Mesenchymal stem cell (in vitro differentiated cells and primary cell): ENCODE results near the gene PLSCR4.

ENCODE experiments used
- DNase-seq: peaks from one replicate; pipeline ENCODE4 v3.0.0-alpha.2; 2013
- H2AFZ ChIP-seq: one replicate; pipeline ENCODE4 v1.6.1; 2013; ENCODE audit warnings: low read depth, mild to moderate bottlenecking, control low read depth, inconsistent platforms, low read length, moderate library complexity
- H2AK5ac ChIP-seq: 2 replicates; pipeline ENCODE4 v1.6.1; 2013; ENCODE audit warnings: low read length, moderate library complexity, mild to moderate bottlenecking, inconsistent platforms; ENCODE audit not compliant: severe bottlenecking
- H2BK120ac ChIP-seq: one replicate; pipeline ENCODE4 v1.6.1; 2013; ENCODE audit warnings: low read depth, mild to moderate bottlenecking, inconsistent platforms, low read length, moderate library complexity
- H2BK12ac ChIP-seq, 2 experiments: one replicate each; pipeline ENCODE4 v1.6.1; 2013; ENCODE audit warnings: inconsistent platforms in 2 of 2, low read length in 2 of 2, mild to moderate bottlenecking in 2 of 2, moderate library complexity in 2 of 2, control low read depth in 1 of 2
- H2BK15ac ChIP-seq: one replicate; pipeline ENCODE4 v1.6.1; 2013; ENCODE audit warnings: mild to moderate bottlenecking, low read depth, inconsistent platforms; ENCODE audit not compliant: poor library complexity, severe bottlenecking
- H2BK5ac ChIP-seq: 2 replicates; pipeline ENCODE4 v1.6.1; 2013; ENCODE audit warnings: low read depth, mild to moderate bottlenecking, low read length, control low read depth, inconsistent platforms; ENCODE audit not compliant: poor library complexity, severe bottlenecking
- H3K14ac ChIP-seq, 2 experiments: one replicate each; pipeline ENCODE4 v1.6.1; 2013; ENCODE audit warnings: inconsistent platforms in 2 of 2, low read length in 2 of 2, control low read depth in 1 of 2, mild to moderate bottlenecking in 1 of 2, moderate library complexity in 1 of 2
- H3K18ac ChIP-seq, 2 experiments: one replicate each; pipeline ENCODE4 v1.6.1; 2013; ENCODE audit warnings: inconsistent platforms in 2 of 2, low read length in 2 of 2, control low read depth in 1 of 2, low read depth in 1 of 2, mild to moderate bottlenecking in 1 of 2
- H3K23ac ChIP-seq, 2 experiments: one replicate each; pipeline ENCODE4 v1.6.1; 2013; ENCODE audit warnings: inconsistent platforms in 2 of 2, low read length in 2 of 2, mild to moderate bottlenecking in 2 of 2, moderate library complexity in 2 of 2, control low read depth in 1 of 2
- H3K27ac ChIP-seq: 2 replicates; pipeline ENCODE4 v1.5.1; 2013; ENCODE audit warnings: mild to moderate bottlenecking, moderate library complexity, low read length, control low read depth, inconsistent platforms; ENCODE audit not compliant: poor library complexity, severe bottlenecking
- H3K27me3 ChIP-seq, 2 experiments: 2 replicates each; pipeline versions ENCODE4 v1.6.1 to v1.7.0; 2013; ENCODE audit warnings: low read length in 2 of 2, mild to moderate bottlenecking in 2 of 2, moderate library complexity in 2 of 2, control low read depth in 1 of 2, inconsistent platforms in 1 of 2; ENCODE audit not compliant: control insufficient read depth in 1 of 2, insufficient read depth in 1 of 2
- H3K36me3 ChIP-seq, 2 experiments: 2 replicates each; pipeline versions ENCODE4 v1.6.1 to v1.7.0; 2013; ENCODE audit warnings: low read length in 2 of 2, control low read depth in 1 of 2, inconsistent platforms in 1 of 2, low read depth in 1 of 2, mild to moderate bottlenecking in 1 of 2; ENCODE audit not compliant: insufficient read depth in 2 of 2, control insufficient read depth in 1 of 2
- H3K4ac ChIP-seq, 2 experiments: one replicate each; pipeline ENCODE4 v1.6.1; 2013; ENCODE audit warnings: inconsistent platforms in 2 of 2, low read length in 2 of 2, mild to moderate bottlenecking in 2 of 2, moderate library complexity in 2 of 2, control low read depth in 1 of 2, low read depth in 1 of 2
- H3K4me1 ChIP-seq: 2 replicates; pipeline ENCODE4 v1.6.1; 2013; ENCODE audit warnings: low read depth, low read length, control low read depth; ENCODE audit not compliant: control insufficient read depth, insufficient read depth
- H3K4me2 ChIP-seq: 2 replicates; pipeline ENCODE4 v1.6.1; 2013; ENCODE audit warnings: low read length, mild to moderate bottlenecking, inconsistent platforms; ENCODE audit not compliant: poor library complexity, severe bottlenecking
- H3K4me3 ChIP-seq, 2 experiments: 2 replicates each; pipeline versions ENCODE4 v1.5.1 to v1.7.0; 2013; ENCODE audit warnings: low read length in 2 of 2, mild to moderate bottlenecking in 2 of 2, control low read depth in 1 of 2, low read depth in 1 of 2; ENCODE audit not compliant: insufficient read depth in 1 of 2
- H3K79me1 ChIP-seq: replicated peaks from 2 replicates; pipeline ENCODE4 v1.6.1; 2013; ENCODE audit warnings: mild to moderate bottlenecking, control low read depth, low read length, inconsistent platforms; ENCODE audit not compliant: poor library complexity, severe bottlenecking
- H3K9ac ChIP-seq: 2 replicates; pipeline ENCODE4 v1.7.0; 2013; ENCODE audit warnings: mild to moderate bottlenecking, low read length, moderate library complexity
- H3K9me3 ChIP-seq: 2 replicates; pipeline ENCODE4 v1.7.0; 2013; ENCODE audit warnings: mild to moderate bottlenecking, low read length; ENCODE audit not compliant: control insufficient read depth
- H4K8ac ChIP-seq: one replicate; pipeline ENCODE4 v1.6.1; 2013; ENCODE audit warnings: inconsistent platforms, mild to moderate bottlenecking, low read length, moderate library complexity
- H4K91ac ChIP-seq: one replicate; pipeline ENCODE4 v1.6.1; 2013; ENCODE audit warnings: mild to moderate bottlenecking, low read length, inconsistent platforms
- WGBS: methylation state at CpG from one replicate; pipeline ENCODE4 v1.1.7; 2013; ENCODE audit warnings: mixed read lengths; 5-methylcytosine and 5-hydroxymethylcytosine counted together

The PLSCR4 gene

GRCh38 chr3:146142757-146143156, 108.1 kb downstream of the PLSCR4 start:
- no peak overlapping the region for H4K8ac ChIP-seq
- H3K18ac ChIP-seq: no peak overlapping the region
- WGBS: 37% methylated on average over 1 of the region's 3 CpGs
- H3K27me3 ChIP-seq: no peaks in the 10 kb centered on the region
- H2AFZ ChIP-seq: no peak overlapping the region
- no peak overlapping the region for H3K27ac ChIP-seq
- no peaks in the 10 kb centered on the region for H3K9me3 ChIP-seq
- no peak overlapping the region for H2BK5ac ChIP-seq
- H3K4ac ChIP-seq: no peak overlapping the region
- H3K4me2 ChIP-seq: no peak overlapping the region
- H2BK15ac ChIP-seq: no peak overlapping the region
- no peak overlapping the region for H2BK12ac ChIP-seq
- no peaks in the 10 kb centered on the region for H3K36me3 ChIP-seq
- H3K4me3 ChIP-seq: no peak overlapping the region
- H3K9ac ChIP-seq: no peak overlapping the region
- H2BK120ac ChIP-seq: no peak overlapping the region
- H3K14ac ChIP-seq: no peak overlapping the region
- no peak overlapping the region for H3K23ac ChIP-seq
- no peak overlapping the region for H2AK5ac ChIP-seq
- peaks cover 1% of the 10 kb centered on the region for H3K4me1 ChIP-seq
- peaks cover 18% of the 10 kb centered on the region for H3K79me1 ChIP-seq
- no peak overlapping the region for H4K91ac ChIP-seq
- peak; percentile 89 for DNase-seq
